ENCODE results near the gene UBXN4. TPM values are rescaled to one million over a fixed set of nuclear protein-coding genes. Genes with fewer than 3 reads are reported as not detected.

The UBXN4 gene
- total RNA-seq, 1 donor from 2014 or later = 65.8 TPM

Other genes starting within 250 kb of the UBXN4 start
- gene ZRANB3, start 210.6 kb upstream of the UBXN4 start, total RNA-seq = 2.9 TPM
- gene R3HDM1, start 210.4 kb upstream of the UBXN4 start, total RNA-seq = 12.4 TPM
- not detected for gene LCT, start 95.3 kb downstream of the UBXN4 start, total RNA-seq
- gene MCM6, start 134.6 kb downstream of the UBXN4 start, total RNA-seq = 1.9 TPM
- 19.9 TPM for gene DARS1, start 243.8 kb downstream of the UBXN4 start, total RNA-seq

All from left lobe of liver (tissue), 1 donor.